Coronary artery (tissue), 2 donors: ENCODE results near the gene PPP2R5D.

Experiments used
- DNase-seq: peaks from one replicate; pipeline ENCODE4 v3.0.0-alpha.2; 2017; ENCODE audit warnings: low spot score
- H3K27ac ChIP-seq, 2 donors: fragments of 200-600 bp; sonication (generic); one replicate each; pipeline ENCODE4 v1.5.1; 2016 to 2019
- H3K4me3 ChIP-seq: fragments of 200-600 bp; sonication (generic); 2 replicates; pipeline ENCODE4 v1.5.1; 2016; ENCODE audit warnings: mild to moderate bottlenecking, moderate library complexity
- TF ChIP-seq, protein P1 (sequence below): fragments of 200-600 bp; sonication (generic); IDR thresholded peaks from one replicate; pipeline ENCODE4 v1.5.1; 2019; ENCODE audit warnings: antibody characterized with exemption

The PPP2R5D gene

DNA sequence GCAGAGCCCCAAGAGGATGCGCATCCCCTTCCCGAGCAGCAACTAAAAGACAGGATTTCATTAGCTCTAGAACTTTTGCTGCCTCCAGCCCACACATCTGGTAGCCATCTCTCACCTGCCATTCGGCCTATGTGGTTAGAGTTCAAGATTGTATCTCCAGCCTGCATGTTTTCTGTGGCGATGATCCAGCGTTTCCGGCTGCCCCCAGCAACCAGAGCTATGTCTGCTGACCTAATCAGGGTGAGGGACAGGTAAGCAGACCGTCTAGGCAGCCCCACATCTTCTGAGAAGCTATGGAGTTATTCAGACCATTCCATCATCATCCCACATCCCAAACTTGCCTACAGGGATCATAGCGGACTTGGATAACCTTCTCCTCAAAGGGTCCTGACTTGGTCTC is 71.6 kb downstream of the PPP2R5D start:
- TF ChIP-seq, protein P1, sequence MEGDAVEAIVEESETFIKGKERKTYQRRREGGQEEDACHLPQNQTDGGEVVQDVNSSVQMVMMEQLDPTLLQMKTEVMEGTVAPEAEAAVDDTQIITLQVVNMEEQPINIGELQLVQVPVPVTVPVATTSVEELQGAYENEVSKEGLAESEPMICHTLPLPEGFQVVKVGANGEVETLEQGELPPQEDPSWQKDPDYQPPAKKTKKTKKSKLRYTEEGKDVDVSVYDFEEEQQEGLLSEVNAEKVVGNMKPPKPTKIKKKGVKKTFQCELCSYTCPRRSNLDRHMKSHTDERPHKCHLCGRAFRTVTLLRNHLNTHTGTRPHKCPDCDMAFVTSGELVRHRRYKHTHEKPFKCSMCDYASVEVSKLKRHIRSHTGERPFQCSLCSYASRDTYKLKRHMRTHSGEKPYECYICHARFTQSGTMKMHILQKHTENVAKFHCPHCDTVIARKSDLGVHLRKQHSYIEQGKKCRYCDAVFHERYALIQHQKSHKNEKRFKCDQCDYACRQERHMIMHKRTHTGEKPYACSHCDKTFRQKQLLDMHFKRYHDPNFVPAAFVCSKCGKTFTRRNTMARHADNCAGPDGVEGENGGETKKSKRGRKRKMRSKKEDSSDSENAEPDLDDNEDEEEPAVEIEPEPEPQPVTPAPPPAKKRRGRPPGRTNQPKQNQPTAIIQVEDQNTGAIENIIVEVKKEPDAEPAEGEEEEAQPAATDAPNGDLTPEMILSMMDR = no peak
- no peak overlapping the region for H3K4me3 ChIP-seq
- no peak for DNase-seq
- H3K27ac ChIP-seq = no peak overlapping the region

DNA sequence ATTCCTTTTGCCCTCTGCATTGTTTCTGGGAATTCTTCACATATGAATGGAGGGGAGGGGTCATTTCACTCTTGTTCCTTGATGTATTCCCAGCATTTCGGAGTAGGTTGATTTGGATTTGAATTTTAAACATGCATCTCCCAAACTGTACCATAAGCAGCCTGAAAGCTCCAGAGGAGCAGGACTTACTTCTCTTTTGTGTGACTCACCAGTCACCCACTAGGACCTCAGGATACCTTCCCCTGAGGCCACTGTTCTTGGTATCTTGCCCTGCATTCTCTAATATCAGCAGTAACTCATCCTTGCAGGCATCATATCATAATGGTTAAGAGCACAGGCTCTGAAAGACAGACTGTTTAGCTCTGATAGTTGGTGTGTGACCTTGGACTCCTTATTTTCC is 74.2 kb downstream of the PPP2R5D start:
- H3K27ac ChIP-seq = peak overlapping the region; percentile 88 to 91
- TF ChIP-seq, protein P1 = no peak
- no peak for DNase-seq
- H3K4me3 ChIP-seq = peak overlapping the region; percentile 84

DNA sequence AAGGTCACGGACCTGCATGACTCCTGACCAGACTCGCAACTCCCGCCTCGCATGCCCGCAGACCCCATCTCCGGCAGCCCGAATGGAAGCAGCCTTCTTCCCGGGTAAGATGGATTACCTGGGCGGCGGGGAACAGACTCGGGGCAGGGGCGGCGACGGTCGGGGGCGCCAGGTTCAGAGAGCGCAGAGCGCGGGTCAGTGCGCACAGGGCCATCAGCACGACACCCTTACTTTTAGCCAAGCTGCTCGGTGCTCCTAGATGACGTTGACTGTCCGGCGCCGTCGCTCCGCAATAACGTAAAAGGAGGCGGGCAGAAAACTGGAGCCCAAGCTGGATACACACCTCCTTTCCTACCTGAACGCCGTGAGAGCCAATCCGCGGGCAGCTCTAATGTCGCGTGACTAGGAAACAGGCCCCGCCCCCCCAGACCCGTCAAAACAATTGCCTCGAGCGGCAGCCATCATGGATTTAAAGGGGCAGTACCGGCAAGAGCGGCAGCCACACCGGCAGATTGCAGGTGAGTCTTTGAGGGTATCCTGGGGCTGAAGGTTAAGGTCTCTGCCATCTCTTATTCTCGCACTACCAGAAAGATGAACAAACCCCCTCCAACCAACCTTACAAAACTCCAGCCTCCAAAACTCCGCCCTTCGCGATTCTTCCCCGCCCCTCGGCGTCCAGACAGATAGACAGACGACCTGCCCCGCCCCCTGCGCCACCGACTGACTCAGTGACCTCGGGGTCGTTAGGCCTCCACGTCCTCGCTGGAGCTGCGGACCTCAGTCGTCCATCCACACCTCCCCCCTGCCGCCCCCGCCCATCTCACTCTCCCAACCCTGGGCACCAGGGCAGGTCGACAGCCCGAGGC is 75.0 kb downstream of the PPP2R5D start, which contains the start of the genes KLC4 and MRPL2:
TSS of gene KLC4 (plus strand) at position 464 of the 866 bp plus-strand sequence. CDS start 1,705 bp downstream, outside the sequence.
TSS of gene MRPL2 (minus strand) at position 267 of the 866 bp plus-strand sequence. CDS start at position 214, 53 bp downstream.
- H3K27ac ChIP-seq = peak within 1 kb of the TSS; percentile 88 to 91

DNA sequence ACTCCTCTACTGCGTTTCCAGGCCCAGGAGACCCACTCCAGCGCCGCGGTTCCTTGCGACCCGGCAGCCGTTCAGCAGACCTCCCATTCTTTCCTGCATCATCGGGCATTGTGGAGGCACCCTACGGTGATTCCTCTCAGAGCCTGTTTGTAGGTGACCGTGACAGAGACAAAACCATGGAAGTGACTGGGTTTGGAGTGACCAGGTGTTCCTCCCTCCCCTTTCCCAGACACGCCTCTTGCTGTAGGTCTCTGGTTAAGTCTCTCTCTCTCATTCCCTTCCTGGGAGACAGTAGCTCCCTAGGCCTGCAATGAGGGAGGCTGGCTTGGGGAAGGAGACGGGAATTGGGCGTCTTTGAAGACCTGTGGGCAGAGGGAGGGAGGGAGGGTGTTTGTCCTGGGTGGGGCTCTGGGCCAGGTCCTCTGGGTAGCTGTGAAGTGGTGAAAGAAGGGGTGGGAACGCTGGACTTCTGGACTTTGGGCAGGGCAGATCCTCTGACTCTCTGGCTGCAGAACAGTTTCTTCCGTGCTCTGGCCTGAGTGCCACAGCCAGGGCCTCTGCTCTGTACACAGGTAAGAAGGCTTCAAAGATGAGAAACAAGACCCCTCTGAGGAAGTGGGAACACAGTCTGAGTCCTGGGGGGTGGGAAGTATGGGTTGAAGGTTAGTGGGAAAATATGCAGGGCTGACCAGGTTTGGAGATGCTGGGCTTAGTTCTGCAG is 75.8 kb downstream of the PPP2R5D start:
- DNase-seq = no peak
- TF ChIP-seq, protein P1 = no peak
- Histone ChIP-seq H3K4me3 (peak overlapping the region; percentile 84), H3K27ac (peak overlapping the region; percentile 88 to 91)

More for the DNA sequence above, 75.0 kb downstream of the PPP2R5D start, which contains the start of the genes KLC4 and MRPL2:
- DNase-seq = peak; percentile 99
- H3K4me3 ChIP-seq = peak within 1 kb of the TSS; percentile 84
- TF ChIP-seq, protein P1 = no peak

DNA sequence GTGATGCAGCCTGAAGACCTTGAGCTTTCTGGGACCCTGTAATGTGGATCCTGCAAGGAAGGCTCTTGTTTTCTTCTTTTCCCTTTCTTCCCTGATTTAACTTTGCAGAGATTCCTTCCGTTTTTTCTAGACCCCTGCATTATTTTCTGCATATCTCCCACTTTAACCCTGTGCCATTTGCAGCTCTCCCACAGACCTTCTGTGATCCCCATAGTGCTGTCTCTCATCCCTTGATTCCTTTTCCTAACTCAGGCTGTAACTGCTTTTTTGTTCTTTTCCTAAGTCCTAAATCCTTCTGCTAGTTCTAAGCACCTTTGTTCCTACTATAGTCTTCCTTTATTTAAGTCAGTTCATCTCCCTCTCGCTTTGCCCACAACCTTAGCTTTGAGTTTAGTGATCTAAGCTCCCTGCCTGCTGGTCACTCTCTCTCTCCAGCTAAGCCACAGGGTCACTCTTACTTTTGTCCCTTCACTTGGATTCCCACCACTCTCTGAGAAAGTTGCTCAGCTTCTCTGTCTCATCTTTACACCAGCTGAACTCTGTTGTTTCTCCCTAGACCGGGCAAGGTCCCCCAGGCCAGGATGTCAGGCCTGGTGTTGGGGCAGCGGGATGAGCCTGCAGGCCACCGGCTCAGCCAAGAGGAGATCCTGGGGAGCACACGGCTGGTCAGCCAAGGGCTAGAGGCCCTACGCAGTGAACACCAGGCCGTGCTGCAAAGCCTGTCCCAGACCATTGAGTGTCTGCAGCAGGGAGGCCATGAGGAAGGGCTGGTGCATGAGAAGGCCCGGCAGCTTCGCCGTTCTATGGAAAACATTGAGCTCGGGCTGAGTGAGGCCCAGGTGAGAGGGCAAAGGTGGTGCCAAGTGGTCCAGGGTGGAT is 76.6 kb downstream of the PPP2R5D start:
- TF ChIP-seq, protein P1 = no peak
- no peak overlapping the region for H3K27ac ChIP-seq
- peak overlapping the region; percentile 84 for H3K4me3 ChIP-seq
- DNase-seq = no peak

DNA sequence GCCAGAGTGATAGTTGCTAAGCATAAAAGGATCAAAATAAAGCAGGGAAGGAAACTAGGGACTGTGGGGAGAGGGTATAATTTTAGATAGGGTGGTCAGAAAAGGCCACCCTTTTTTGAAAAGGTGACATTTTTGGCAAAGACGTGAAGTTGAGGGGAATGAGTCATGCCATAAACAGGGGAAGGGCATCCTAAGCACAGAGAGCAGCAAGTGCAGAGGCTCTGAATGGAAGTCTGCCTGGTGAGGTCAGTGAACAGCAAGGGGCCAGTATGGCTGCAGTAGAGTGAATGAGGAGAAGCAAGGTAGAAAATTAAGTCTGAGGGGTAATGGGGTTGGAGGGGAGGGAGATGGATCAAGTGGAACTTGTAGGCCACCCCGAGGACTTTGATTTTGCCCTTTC is 77.5 kb downstream of the PPP2R5D start:
- Histone ChIP-seq H3K4me3 (no peak overlapping the region), H3K27ac (no peak overlapping the region)
- DNase-seq = no peak
- TF ChIP-seq, protein P1 = no peak
